Measurements from ENCODE around the gene CXCR6. TPM values are rescaled to one million over a fixed set of nuclear protein-coding genes. Genes with fewer than 3 reads are reported as not detected.

The CXCR6 gene
- total and polyA plus RNA-seq, 2 of the 8 experiments (the other 6 are each of a cell fraction or from before 2014, with no cell fraction given), result not detected

DNA sequence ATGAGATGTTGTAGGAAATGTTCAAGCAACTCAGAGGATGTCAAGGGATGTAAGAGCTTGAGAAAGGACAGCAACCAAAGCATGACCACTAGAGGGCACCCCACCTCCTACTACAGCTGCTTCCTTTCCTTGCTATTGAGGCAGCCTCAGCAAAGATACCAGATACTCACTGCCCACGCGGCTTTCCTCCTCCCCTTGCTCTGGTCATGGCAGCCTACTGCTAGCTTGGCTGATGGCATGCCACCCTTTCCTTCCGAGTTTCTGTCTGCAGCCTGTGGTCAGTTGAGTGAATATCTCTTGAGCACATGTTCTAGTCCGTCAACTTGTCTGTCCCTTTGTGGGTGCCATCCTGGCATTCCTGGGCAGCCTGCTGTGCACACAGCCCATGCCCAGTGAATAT lies 4.4 kb upstream of the CXCR6 start (continued):
- TF ChIP-seq TBP (IDR thresholded peaks at IDR 0.05; ENCODE audit: low read depth, low read length) (no peak), HDAC2 (IDR thresholded peaks at IDR 0.05; ENCODE audit: borderline replicate concordance in 1 of 2, low read depth in 2 of 2, low read length in 2 of 2) (no peak), YY1 (IDR thresholded peaks at IDR 0.05; ENCODE audit: low read depth, low read length) (0 out of 2 replicates have a peak, but pooled peaks have one; percentile 10), SP1 (IDR thresholded peaks at IDR 0.05; ENCODE audit: low read depth, low read length) (no peak), RAD21 (IDR thresholded peaks at IDR 0.05 in 1 of 2, conservative IDR thresholded peaks at IDR 0.05 in 1 of 2; ENCODE audit: low read depth in 2 of 2, low read length in 2 of 2) (peak; percentile 72 to 76), CTBP2 (IDR thresholded peaks at IDR 0.05; ENCODE audit: borderline replicate concordance, insufficient read depth, insufficient read length, low read length) (no peak), BCL11A (IDR thresholded peaks at IDR 0.05; ENCODE audit: low read depth in 2 of 2, low read length in 2 of 2) (no peak), SP2 (IDR thresholded peaks at IDR 0.05; ENCODE audit: low read length) (no peak), BRCA1 (IDR thresholded peaks at IDR 0.05; ENCODE audit: low read depth, low read length) (no peak), PHF8 (conservative IDR thresholded peaks at IDR 0.05; ENCODE audit: low read depth, low read length) (no peak)
- TF ChIP-seq, protein P1, sequence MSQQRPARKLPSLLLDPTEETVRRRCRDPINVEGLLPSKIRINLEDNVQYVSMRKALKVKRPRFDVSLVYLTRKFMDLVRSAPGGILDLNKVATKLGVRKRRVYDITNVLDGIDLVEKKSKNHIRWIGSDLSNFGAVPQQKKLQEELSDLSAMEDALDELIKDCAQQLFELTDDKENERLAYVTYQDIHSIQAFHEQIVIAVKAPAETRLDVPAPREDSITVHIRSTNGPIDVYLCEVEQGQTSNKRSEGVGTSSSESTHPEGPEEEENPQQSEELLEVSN (IDR thresholded peaks at IDR 0.05), result 0 out of 2 replicates have a peak, but pooled peaks have one; percentile 21
